NCI-H2171 treated with DMSO at 0.1 percent for 48 hours (cell line): ENCODE measurements around the gene NPAS4.
"Not testable (repeated sequence)": the region's sequence is repeated elsewhere in the genome, so short reads cannot be mapped to it uniquely, and the experiment has no call there.

Source experiments
- DNase-seq: peaks from one replicate; lab custom pipeline; 2025; lab: John Stamatoyannopoulos, UW

Gene NPAS4

GRCh38 chr11:66418168-66418985 lies 2.5 kb upstream of the NPAS4 start:
- peak; percentile 89 for DNase-seq

GRCh38 chr11:66418986-66419308 lies 1.9 kb upstream of the NPAS4 start:
- DNase-seq = no peak

GRCh38 chr11:66419825-66420224 lies 1.0 kb upstream of the NPAS4 start:
- peak; percentile 63 for DNase-seq

DNA sequence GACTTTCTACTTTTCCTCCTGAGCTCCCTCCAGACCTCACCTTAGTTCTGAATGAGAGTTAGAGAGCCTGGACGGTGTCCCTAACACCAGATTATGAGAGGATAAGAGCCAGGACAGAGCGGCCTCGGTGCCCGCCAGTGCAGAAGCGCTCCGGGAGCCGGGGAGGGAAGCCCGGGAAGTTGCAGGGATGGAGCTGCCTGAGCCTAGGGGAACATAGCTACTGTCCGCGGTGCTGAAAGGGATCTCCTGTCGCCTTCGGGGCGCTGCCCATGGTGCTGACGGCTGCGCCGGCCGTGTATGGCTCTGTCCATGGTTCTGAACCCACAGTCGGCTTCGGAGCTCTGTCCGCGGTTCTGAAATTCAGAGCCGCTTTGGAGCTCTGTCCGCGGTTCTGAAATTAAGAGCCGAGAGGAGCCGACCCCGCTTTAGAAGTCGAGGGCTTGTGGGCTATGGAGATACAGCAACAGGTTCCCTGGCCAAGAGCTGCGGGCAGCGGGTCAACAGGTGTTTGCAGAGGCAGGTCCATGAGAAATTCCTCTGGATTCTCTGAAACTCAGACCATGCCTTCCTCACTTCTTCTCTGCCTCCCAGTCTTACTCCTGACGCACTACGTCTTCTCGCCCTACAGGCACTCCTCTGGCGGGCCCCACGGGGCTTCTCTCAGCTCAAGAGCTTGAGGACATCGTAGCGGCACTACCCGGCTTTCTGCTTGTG lies 814 bp downstream of the NPAS4 start:
- DNase-seq = no peak

DNA sequence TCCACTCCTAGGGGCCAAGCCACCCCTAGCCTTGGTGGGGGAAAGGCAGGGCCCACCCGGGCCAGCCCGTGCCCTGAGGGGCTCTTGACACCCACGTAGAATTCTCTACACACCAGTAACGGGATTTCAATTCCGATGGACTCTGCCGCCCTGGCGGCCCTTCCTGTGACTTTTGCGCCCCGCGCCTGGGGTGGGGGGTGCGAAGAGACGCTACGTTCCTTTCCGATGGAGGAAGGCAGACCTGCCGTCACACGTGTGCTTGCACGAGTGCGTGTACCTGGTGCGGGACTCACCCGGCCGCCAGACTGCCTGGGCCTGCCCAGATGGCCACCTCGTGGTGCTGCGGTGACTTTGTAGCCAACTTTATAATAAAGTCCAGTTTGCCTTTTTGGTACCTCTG lies 5.5 kb downstream of the NPAS4 start:
- DNase-seq = no peak

- DNase-seq = no peak
Measured at GRCh38 chr11:66428933-66429332, 8.1 kb downstream of the NPAS4 start.

- peak; percentile 74 for DNase-seq
Measured at GRCh38 chr11:66429983-66430602, 9.3 kb downstream of the NPAS4 start.

DNA sequence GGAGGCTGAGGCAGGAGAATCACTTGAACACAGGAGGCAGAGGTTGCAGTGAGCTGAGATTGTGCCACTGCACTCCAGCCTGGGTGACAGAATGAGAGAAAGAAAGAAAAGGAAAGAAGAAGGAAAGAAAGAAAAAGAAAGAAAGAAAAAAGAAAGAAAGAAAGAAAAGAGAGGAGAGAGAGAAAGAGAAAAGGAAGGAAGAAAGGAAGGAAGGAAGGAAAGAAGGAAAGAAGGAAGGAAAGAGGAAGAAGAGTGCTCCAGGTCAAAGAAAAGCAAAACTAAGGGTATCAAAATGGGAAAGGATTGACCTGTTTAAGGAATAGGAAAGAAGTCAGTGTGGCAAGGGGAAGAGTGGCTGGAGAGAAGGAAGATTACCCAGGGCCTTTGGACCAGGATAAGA lies 10.5 kb downstream of the NPAS4 start:
- DNase-seq = not testable (repeated sequence)

GRCh38 chr11:66431871-66432329 lies 11.1 kb downstream of the NPAS4 start:
- not testable (repeated sequence) for DNase-seq

- no peak for DNase-seq
Measured at GRCh38 chr11:66432597-66432996, 11.8 kb downstream of the NPAS4 start.

- no peak for DNase-seq
Measured at GRCh38 chr11:66437979-66438503, 17.2 kb downstream of the NPAS4 start.

- DNase-seq = peak; percentile 98
Measured at GRCh38 chr11:66438504-66439466, 17.9 kb downstream of the NPAS4 start, which contains the start of gene MRPL11. TSS of gene MRPL11 (minus strand) at chr11:66438848. CDS start at chr11:66438754, 94 bp downstream.

DNA sequence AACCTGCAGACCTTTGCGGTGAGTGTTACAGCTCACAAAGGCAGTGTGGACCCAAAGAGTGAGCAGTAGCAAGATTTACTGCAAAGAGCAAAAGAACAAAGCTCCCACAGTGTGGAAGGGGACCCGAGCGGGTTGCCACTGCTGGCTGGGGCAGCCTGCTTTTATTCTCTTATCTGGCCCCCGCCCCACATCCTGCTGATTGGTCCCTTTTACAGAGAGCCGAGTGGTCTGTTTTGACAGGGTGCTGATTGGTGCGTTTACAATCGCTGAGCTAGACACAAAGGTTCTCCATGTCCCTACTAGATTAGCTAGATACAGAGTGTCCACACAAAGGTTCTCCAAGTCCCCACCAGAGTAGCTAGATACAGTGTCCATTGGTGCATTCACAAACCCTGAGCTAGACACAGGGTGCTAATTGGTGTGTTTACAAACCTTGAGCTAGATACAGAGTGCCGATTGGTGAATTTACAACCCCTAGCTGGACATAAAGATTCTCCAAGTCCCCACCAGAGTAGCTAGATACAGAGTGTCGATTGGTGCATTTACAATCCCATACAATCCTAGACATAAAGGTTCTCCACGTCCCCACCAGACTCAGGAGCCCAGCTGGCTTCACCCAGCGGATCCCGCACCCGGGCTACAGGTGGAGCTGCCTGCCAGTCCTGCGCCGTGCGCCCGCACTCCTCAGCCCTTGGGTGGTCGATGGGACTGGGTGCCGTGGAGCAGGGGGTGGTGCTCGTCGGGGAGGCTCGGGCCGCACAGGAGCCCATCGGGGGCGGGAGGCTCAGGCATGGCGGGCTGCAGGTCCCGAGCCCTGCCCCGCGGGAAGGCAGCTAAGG lies 19.5 kb downstream of the NPAS4 start:
- DNase-seq = not testable (repeated sequence)

DNA sequence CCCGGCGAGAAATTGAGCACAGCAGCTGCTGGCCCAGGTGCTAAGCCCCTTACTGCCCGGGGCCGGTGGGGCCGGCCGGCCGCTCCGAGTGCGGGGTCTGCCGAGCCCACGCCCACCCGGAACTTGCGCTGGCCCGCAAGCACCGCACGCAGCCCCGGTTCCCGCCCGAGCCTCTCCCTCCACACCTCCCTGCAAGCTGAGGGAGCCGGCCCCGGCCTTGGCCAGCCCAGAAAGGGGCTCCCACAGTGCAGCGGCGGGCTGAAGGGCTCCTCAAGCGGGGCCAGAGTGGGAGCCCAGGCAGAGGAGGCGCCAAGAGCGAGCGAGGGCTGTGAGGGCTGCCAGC lies 20.1 kb downstream of the NPAS4 start:
- DNase-seq = not testable (repeated sequence)

GRCh38 chr11:66443602-66444001 lies 22.8 kb downstream of the NPAS4 start:
- no peak for DNase-seq

DNA sequence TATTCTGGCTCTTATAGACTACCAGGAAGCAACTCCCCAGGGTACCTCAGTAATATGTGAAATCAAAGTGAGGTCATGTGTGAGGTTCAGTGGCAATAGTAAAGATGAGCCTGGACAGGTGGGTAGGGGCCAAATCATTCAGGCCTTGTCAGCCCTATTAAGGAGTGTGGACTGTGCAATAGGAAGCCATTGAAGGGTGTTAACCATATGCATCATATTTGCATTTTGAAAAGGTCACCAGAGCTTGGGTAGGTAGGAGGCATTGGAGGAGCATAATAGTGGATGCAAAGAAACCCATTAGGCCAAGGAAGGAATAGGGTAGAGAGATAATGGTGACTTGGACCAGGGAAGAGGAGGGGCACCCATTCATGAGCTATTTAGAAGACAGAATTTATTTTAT lies 26.2 kb downstream of the NPAS4 start:
- no peak for DNase-seq

DNA sequence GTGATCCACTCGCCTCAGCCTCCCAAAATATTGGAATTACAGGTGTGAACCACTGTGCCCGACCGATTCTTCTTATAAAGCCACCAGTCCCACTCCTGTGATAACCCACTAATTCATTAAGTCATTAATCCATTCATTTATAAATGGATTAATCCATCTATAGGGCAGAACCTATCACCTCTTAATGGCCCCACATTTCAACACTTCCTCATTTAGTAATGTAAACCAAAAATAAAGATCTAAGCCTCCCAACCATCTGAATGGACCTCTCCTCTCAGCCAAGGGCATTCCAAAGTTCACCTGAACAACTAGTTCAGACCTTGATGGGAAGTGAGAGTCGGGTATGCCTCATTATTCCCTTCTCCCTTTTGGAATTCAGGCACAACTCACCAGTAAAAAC lies 27.7 kb downstream of the NPAS4 start:
- DNase-seq = no peak

GRCh38 chr11:66450560-66450959 lies 29.7 kb downstream of the NPAS4 start:
- DNase-seq = no peak

DNA sequence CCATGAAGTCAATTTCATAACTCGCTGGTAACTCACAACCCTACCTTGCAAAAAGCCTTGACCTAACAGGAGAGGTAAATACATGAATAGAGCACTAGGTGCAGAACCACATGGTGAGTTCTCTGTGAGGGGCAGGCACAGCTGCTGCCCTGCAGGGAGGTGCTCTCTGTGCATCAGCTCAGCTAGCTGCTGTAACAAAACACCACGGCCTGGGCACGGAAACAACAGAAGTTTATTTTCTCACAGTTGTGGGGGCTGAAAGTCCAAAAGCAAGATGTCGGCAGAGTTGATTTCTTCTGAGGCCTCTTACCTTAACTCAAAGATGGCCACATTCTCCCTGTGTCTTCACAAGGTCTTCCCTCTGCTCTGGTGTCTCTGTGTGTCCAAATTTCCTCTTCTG lies 30.8 kb downstream of the NPAS4 start:
- no peak for DNase-seq

- DNase-seq = no peak
Measured at GRCh38 chr11:66454247-66454646, 33.4 kb downstream of the NPAS4 start.

DNA sequence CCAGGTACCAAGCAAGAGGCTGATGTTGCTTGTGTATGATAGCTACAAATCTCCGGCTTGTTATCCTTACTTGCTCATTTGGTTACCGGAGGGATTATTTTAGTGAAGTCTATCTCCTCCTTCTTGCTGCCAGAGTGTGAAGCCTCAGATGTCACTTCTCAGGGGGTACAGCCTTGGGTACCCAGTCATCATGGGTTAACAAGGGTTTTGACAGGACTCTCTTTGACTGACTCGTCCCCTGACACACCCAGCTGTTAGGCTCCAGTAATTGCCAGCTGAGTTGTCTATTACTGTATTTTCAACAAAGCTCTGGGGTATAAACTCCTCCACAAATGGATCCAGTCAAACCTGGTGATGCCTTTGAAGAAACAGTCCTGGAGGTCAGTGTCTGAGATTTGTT lies 34.0 kb downstream of the NPAS4 start:
- DNase-seq = no peak
